Measurements from ENCODE around the gene APBA1.

APBA1 gene

DNA sequence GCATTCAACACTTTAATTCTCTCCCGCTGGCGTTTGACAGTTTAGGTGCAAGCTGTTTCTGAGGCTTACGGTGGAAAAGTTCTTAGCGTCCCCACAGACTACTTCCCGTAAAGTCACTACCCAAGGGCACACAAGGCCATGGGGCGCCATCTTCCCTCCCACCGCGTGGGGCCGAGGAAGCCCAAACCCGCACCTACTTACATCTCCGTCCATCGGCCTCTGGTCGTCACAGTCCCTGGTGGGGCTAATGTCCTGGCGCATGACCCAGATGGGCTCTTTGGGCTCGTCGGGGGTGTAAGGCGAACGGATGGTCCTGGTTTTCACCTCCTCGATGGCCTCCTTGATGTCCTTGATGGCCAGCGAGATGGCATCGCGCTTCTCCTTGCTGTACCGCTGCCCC lies 156.4 kb downstream of the APBA1 start:
- H2AFZ ChIP-seq (ENCODE audit: low read depth, low read length): no peak overlapping the region

DNA sequence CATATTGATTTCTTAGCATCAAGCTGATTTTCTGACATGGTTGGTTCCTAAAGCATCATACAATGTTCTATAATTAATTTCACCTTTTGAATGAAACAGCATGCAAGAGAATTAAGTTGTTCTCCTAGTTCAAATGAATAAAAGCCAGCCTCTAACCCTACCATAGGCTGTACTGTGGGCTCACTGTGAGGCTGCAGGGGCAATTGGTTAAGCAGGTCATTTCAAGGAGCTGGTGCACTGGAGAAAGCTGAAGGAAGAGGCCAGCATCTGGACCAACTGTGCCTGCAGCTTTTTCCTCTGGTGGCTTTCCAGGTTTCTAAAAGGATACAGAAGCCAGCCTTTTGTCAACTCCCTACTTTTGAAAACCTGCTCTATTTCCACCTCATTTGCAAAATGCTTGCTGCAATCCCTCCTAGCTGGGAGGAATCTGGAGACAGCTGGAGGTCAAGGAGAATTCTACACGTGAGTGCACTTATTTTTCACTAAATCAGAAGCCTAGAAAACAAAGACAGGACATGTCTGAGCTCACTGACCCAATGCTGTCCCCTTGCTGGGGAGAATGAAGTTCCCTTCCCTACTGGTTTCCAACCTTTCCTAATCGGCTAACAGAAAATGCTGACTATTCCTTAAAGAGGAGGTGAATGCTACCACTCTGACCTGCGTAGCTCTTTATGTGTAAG lies 158.9 kb downstream of the APBA1 start:
- Histone ChIP-seq H3K27me3 (ENCODE audit: insufficient read depth, low read length, poor library complexity) (no peaks in the 10 kb centered on the region), H3K4me3 (ENCODE audit: low read depth in 1 of 2, low read length in 2 of 2) (no peak overlapping the region), H2AFZ (ENCODE audit: low read depth, low read length) (no peak overlapping the region), H3K4me2 (ENCODE audit: insufficient read depth, low read length) (no peak overlapping the region), H3K9me3 (ENCODE audit: insufficient read depth, low read length, severe bottlenecking) (no peaks in the 10 kb centered on the region), H3K79me2 (ENCODE audit: insufficient read depth, low read length) (no peaks in the 10 kb centered on the region), H3K27ac (ENCODE audit: low read length) (no peak overlapping the region), H3K36me3 (ENCODE audit: insufficient read depth, low read length) (no peaks in the 10 kb centered on the region), H4K20me1 (ENCODE audit: insufficient read depth, low read length) (no peaks in the 10 kb centered on the region), H3K9ac (ENCODE audit: low read depth, low read length) (no peak overlapping the region), H3K4me1 (ENCODE audit: insufficient read depth, low read length) (no peaks in the 10 kb centered on the region)
- DNase-seq (no peak), ATAC-seq (ENCODE audit: insufficient read depth, low read depth) (no peak)
- no peak for TF ChIP-seq EZH2 (IDR thresholded peaks at IDR 0.05; ENCODE audit: borderline replicate concordance, low read depth, low read length, severe bottlenecking)
- TF ChIP-seq, protein P1, sequence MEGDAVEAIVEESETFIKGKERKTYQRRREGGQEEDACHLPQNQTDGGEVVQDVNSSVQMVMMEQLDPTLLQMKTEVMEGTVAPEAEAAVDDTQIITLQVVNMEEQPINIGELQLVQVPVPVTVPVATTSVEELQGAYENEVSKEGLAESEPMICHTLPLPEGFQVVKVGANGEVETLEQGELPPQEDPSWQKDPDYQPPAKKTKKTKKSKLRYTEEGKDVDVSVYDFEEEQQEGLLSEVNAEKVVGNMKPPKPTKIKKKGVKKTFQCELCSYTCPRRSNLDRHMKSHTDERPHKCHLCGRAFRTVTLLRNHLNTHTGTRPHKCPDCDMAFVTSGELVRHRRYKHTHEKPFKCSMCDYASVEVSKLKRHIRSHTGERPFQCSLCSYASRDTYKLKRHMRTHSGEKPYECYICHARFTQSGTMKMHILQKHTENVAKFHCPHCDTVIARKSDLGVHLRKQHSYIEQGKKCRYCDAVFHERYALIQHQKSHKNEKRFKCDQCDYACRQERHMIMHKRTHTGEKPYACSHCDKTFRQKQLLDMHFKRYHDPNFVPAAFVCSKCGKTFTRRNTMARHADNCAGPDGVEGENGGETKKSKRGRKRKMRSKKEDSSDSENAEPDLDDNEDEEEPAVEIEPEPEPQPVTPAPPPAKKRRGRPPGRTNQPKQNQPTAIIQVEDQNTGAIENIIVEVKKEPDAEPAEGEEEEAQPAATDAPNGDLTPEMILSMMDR (IDR thresholded peaks at IDR 0.05; ENCODE audit: borderline replicate concordance, extremely low read depth, low read length, poor library complexity, severe bottlenecking): no peak

More for the DNA sequence above, 156.4 kb downstream of the APBA1 start:
- no peak for ATAC-seq (ENCODE audit: insufficient read depth, low read depth)
- no peak overlapping the region for H3K27ac ChIP-seq (ENCODE audit: low read length)
- no peak overlapping the region for H3K9ac ChIP-seq (ENCODE audit: low read depth, low read length)
- H3K79me2 ChIP-seq (ENCODE audit: insufficient read depth, low read length): no peaks in the 10 kb centered on the region
- no peak for DNase-seq
- H3K4me3 ChIP-seq (ENCODE audit: low read depth in 1 of 2, low read length in 2 of 2): no peak overlapping the region
- no peaks in the 10 kb centered on the region for H3K9me3 ChIP-seq (ENCODE audit: insufficient read depth, low read length, severe bottlenecking)
- H3K36me3 ChIP-seq (ENCODE audit: insufficient read depth, low read length): no peaks in the 10 kb centered on the region
- H4K20me1 ChIP-seq (ENCODE audit: insufficient read depth, low read length): no peaks in the 10 kb centered on the region
- H3K4me1 ChIP-seq (ENCODE audit: insufficient read depth, low read length): no peaks in the 10 kb centered on the region
- no peaks in the 10 kb centered on the region for H3K27me3 ChIP-seq (ENCODE audit: insufficient read depth, low read length, poor library complexity)
- H3K4me2 ChIP-seq (ENCODE audit: insufficient read depth, low read length): no peak overlapping the region
- TF ChIP-seq, protein P1 (IDR thresholded peaks at IDR 0.05; ENCODE audit: borderline replicate concordance, extremely low read depth, low read length, poor library complexity, severe bottlenecking): no peak
- no peak for TF ChIP-seq EZH2 (IDR thresholded peaks at IDR 0.05; ENCODE audit: borderline replicate concordance, low read depth, low read length, severe bottlenecking)

DNA sequence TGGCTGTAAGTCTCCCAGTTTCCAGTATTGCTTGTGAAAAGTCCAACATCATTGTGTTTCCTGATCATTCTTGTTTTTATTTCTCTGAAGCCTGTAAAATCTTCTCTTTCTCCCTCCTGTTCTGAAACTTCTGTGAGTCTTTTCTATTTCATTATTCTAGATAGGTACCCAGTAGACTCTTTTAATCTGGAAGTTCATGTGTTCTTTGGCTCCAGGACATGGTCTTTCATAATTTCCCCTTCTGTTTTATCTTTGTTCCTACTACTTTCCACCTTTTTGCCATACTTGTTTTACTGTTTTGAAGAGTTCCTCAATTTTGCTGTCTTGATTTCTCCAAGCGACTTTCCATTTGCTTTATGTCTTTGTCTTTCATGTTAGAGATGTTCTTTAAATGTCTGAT lies 168.1 kb downstream of the APBA1 start:
- H3K27ac ChIP-seq (ENCODE audit: low read length): no peak overlapping the region
- no peak overlapping the region for H3K4me3 ChIP-seq (ENCODE audit: low read depth in 1 of 2, low read length in 2 of 2)
- no peak overlapping the region for H2AFZ ChIP-seq (ENCODE audit: low read depth, low read length)
- no peak for TF ChIP-seq EZH2 (IDR thresholded peaks at IDR 0.05; ENCODE audit: borderline replicate concordance, low read depth, low read length, severe bottlenecking)
- TF ChIP-seq, protein P1 (IDR thresholded peaks at IDR 0.05; ENCODE audit: borderline replicate concordance, extremely low read depth, low read length, poor library complexity, severe bottlenecking): no peak
- no peak for DNase-seq
- H4K20me1 ChIP-seq (ENCODE audit: insufficient read depth, low read length): no peaks in the 10 kb centered on the region
- H3K79me2 ChIP-seq (ENCODE audit: insufficient read depth, low read length): no peaks in the 10 kb centered on the region
- no peaks in the 10 kb centered on the region for H3K27me3 ChIP-seq (ENCODE audit: insufficient read depth, low read length, poor library complexity)
- H3K9me3 ChIP-seq (ENCODE audit: insufficient read depth, low read length, severe bottlenecking): no peaks in the 10 kb centered on the region
- no peak overlapping the region for H3K9ac ChIP-seq (ENCODE audit: low read depth, low read length)
- no peak overlapping the region for H3K4me2 ChIP-seq (ENCODE audit: insufficient read depth, low read length)
- no peak for ATAC-seq (ENCODE audit: insufficient read depth, low read depth)
- H3K36me3 ChIP-seq (ENCODE audit: insufficient read depth, low read length): no peaks in the 10 kb centered on the region
- no peaks in the 10 kb centered on the region for H3K4me1 ChIP-seq (ENCODE audit: insufficient read depth, low read length)
